ENCODE data around the gene ANKRD23.

ANKRD23 gene

DNA sequence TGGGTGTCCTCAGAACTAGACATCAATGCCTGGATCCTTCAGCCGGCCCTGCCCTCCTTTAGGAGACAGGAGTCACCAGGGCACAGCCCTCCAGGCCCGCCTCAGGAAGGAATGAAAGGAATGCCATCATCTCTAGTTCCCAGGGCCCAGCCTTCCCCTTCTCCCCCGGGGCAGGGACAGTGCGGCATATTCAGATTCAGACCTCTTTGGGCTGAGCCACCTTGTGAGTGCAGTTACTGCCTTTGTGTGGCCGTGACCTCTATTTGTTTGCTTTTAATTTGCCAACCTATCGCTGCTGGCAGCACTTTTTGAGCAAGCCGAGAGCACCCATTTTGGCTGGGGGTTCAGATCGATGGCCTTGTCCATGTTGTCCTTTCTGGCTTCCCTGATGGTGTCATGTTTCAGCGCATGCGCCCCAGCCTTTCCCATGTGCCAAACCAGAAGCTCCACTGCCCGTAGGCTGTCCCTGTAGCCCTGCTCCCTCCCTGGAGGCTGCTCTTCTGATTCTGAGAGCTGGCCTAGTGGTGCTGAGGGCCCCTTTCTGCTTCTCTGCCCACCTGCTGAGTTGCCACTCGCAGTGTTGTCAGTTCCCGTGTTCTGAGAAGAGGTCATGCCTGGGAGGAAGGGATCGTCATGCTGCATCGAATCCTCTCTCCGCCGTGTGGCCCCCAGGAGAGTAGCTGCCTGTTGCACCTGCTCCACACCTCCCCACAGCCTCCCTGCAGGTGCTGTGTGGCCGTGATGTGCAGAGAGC is 10.9 kb downstream of the ANKRD23 start:
- DNase-seq (ENCODE audit: low read depth), result no peak
- no peak for TF ChIP-seq CTCF (IDR thresholded peaks at IDR 0.05; ENCODE audit: low read depth, low read length, missing control alignments)
- H3K4me3 ChIP-seq (ENCODE audit: low read depth, low read length), result no peak overlapping the region

DNA sequence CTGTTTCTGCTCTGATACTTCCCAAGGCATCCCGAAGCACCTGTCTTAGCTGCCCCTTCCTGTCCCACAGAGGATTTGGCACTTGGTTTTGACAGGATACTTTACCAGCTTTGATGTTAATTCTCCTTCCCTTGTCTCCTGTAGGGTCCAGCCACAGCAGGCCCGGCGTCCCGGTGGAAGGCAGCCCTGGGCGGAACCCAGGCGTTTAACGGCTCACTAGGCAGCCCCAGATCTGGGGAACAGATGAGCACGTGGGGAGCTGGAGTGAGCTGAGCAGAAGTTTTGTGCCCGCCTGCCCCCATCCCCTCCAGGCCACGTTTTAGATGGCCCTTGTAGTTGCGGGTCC is 11.4 kb downstream of the ANKRD23 start:
- no peak overlapping the region for H3K4me3 ChIP-seq (ENCODE audit: low read depth, low read length)
- TF ChIP-seq CTCF (IDR thresholded peaks at IDR 0.05; ENCODE audit: low read depth, low read length, missing control alignments), result no peak
- DNase-seq (ENCODE audit: low read depth), result no peak

DNA sequence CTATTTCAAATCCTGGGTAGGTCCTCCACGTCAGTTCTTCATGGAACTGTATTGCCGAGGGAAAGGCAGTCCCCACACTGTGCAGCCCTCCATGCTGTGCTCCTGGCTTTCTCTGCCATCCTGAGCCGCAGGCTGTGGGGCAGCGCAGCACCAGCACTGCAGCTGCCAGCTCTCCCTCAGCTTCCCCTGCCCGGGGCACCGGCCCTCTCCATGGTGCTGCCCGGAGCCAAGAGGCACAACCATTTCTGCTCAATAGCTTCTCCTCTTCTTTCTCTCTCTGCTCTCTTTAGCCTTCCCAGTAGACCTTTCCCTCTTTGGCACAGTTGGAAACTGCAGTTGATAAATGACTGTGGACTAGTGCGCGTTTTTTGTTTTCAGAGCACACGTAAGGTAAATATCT is 12.1 kb downstream of the ANKRD23 start:
- no peak overlapping the region for H3K4me3 ChIP-seq (ENCODE audit: low read depth, low read length)
- no peak for TF ChIP-seq CTCF (IDR thresholded peaks at IDR 0.05; ENCODE audit: low read depth, low read length, missing control alignments)
- DNase-seq (ENCODE audit: low read depth), result no peak

DNA sequence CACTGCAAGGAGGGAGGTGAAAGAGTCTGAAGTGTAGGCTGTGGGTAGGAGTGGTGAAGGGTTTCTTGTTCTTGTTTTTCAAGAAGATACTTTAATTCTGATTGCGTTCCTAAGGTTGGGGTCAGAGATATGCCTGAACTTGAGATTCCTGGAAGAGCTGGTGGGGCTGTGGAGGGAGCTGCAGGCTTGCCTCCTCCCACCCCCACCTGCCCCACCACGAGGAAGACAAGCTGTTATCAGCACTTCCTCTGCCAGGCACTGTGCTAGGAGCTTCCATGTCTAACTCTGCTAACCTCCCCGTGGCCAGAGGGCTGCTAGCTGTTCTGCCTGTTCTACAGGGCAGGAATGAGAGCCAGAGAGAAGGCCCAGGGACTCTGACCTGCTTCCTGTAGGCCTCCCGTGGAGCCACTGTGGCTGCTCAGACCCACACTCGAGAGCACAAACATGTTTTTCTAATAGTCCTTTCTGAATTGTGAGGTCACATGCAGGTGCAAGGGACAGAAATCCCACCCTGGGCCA is 13.7 kb downstream of the ANKRD23 start:
- TF ChIP-seq CTCF (IDR thresholded peaks at IDR 0.05; ENCODE audit: low read depth, low read length, missing control alignments), result no peak
- no peak overlapping the region for H3K4me3 ChIP-seq (ENCODE audit: low read depth, low read length)
- no peak for DNase-seq (ENCODE audit: low read depth)

GRCh38 chr2:96828874-96829273 is 14.9 kb downstream of the ANKRD23 start:
- TF ChIP-seq CTCF (IDR thresholded peaks at IDR 0.05; ENCODE audit: low read depth, low read length, missing control alignments), result no peak
- H3K4me3 ChIP-seq (ENCODE audit: low read depth, low read length), result no peak overlapping the region
- DNase-seq (ENCODE audit: low read depth), result no peak

DNA sequence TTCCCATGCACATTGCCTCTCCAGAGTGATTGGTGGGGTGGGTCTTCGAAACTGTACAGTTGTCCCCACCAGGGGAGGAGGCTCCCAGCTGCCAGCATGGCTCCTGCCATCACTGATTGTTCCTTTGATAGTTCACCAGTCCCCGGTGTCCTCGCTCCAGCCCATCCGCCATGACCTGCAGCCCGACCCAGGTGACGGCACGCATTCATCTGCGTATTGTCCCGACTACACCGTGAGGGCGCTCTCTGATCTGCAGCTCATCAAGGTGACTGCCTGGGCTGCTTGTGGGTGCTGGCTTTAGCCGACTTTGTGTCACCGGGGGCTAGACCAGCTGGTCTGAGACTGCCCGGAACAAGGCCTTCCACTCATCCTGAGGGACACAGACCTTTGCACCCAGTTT is 15.4 kb downstream of the ANKRD23 start:
- H3K4me3 ChIP-seq (ENCODE audit: low read depth, low read length), result no peak overlapping the region
- no peak for DNase-seq (ENCODE audit: low read depth)
- TF ChIP-seq CTCF (IDR thresholded peaks at IDR 0.05; ENCODE audit: low read depth, low read length, missing control alignments), result no peak
